HG02870 (cell line): ENCODE data around the gene ZNF317.
"Not testable (repeated sequence)": the region's sequence is repeated elsewhere in the genome, so short reads cannot be mapped to it uniquely, and the experiment has no call there.

Experiments used
- ATAC-seq: cut with Tn5 transposase; IDR thresholded peaks from one replicate; pipeline ENCODE4 v1.9.1; 2021; ENCODE audit warnings: mild to moderate bottlenecking, moderate library complexity; ENCODE audit not compliant: unreplicated experiment

The ZNF317 gene

DNA sequence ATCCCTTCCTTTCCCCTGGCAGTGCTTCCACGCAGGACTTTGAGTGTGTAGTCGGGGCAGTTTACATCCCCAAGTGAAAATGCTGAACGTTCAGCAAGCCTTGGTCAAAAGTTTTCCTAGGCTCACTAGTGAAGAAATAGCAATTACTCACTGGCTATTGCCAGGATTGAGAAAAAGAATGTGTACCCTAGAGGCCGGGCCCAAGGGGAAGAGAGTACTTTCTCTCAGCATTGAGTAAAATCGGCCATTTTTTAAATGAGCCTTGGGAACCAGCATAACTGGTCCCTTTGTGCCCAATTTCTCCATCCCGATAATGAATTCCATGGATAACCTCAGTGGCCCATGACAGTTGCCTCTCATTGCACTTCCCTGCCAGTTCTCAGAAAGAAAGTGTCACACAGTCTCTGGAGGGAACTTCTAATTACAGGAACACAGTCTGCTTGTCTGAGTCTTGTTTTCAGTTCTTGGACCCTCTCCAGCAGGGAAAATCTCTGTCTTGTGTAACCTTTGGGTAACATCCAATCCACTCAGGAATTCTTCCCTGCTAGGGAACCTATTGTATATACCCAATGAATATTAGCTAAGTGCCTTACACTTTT is 31.3 kb downstream of the ZNF317 start:
- ATAC-seq: no peak

DNA sequence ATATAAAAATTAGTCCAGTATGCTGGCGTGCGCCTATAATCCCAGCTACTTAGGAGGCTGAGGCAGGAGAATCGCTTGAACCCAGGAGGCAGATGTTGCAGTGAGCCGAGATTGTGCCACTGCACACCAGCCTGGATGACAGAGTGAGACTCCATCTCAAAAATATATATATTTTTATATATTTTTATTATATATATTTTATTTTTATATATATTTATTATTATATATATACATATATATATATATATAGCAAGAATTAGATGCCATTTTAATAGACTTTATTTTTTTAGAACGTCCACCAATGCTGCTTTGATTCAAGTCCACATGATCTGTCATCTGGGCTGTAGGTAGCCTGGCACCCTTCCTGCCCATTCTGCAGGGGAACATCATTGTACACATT is 35.1 kb downstream of the ZNF317 start:
- ATAC-seq: no peak

DNA sequence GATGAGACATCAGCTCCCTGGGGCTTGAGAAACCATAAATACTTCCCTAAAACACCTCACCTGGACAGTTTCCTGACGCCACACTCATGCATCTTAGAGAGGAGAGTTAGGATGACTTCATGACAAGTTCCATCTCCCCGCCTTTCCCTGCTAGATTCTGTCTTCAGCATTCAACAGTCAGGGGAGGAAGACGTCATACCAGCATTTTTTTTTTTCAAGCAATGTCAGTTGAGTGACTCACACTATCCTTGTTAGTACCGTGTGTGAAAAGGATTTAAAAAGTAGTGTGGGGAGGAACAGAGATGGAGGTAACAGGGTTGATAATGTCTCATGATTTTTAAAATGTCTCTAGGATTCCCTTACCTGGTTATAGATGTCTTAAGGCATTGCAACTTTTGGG is 38.7 kb downstream of the ZNF317 start, which contains the start of gene OR7D2:
Gene OR7D2 (plus strand): TSS at position 79 of the 400 bp plus-strand sequence. CDS start 6,803 bp downstream, outside the sequence.
- ATAC-seq: no peak

DNA sequence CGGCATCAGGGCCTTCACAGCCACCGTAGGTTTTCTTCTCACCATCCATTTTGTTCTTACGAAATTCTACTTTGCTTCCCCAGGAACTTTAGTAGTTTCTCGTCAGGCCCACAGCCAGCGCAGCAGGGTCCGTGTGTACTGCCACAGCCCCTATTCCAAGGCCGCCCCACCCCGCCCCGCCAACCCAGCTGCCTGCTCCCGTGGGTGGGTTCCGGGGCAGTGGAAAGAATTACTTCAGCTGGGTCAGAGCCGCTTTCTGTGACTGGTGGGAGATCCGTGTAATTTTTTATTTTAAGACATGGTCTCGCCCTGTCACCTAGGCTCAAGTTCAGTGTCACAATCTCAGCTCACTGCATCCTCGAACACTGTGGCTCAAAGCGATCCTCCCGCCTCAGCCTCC is 42.8 kb downstream of the ZNF317 start:
- ATAC-seq: no peak

DNA sequence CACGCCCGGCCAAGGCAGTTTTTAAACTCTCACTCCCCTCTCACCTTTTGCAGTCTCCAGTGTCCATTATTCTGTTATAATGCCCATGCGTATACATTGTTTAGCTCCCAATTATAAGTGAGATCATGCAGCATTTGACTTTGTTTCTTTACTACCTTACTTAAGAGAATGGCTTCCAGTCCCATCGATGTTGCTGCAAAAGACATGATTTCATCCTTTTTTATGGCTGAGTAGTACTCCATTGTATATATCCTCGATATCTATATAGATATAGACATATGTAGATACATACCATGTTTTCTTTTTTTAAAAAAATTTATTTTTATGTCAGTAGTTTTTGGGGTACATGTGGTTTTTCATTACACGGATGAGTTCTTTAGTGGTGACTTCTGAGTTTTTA is 47.0 kb downstream of the ZNF317 start:
- no peak for ATAC-seq

DNA sequence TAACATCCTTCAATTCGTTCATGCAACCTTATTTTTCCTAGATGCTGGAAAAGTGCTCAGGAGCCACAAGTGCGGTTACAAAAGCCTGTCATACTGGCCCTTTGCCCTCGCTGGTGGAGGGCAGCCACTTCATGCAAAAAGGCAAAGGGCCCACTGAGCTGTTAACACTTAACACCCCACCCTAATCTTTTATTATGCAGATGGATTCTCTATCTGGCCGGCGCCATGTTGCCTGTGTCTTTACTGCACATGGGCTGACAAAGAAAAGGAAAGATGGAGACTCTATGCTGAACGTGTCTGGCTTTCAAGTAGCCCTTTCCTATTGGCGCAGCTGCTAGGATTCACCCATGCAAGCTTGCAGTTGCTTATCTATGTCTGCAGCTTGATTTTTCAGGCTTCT is 49.3 kb downstream of the ZNF317 start:
- no peak for ATAC-seq

DNA sequence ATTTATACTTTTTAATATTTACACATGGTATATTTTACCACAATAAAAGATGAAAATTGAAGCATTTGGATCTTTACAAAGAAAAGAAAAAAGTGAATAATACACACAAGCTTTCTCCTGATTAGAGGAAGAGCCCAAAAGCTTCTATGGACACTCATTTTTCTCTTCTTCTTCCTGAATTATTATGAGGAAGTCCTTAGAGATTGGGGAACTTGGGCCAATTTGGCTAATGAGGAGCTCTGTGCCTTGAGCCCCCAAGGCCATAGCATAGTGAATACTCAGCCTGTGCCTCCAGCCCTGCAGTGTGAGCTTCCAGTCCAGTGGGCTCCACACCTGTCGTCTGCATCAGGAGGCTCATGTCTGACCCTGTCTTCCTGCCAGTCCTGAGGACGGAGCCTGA is 57.8 kb downstream of the ZNF317 start:
- ATAC-seq: not testable (repeated sequence)

DNA sequence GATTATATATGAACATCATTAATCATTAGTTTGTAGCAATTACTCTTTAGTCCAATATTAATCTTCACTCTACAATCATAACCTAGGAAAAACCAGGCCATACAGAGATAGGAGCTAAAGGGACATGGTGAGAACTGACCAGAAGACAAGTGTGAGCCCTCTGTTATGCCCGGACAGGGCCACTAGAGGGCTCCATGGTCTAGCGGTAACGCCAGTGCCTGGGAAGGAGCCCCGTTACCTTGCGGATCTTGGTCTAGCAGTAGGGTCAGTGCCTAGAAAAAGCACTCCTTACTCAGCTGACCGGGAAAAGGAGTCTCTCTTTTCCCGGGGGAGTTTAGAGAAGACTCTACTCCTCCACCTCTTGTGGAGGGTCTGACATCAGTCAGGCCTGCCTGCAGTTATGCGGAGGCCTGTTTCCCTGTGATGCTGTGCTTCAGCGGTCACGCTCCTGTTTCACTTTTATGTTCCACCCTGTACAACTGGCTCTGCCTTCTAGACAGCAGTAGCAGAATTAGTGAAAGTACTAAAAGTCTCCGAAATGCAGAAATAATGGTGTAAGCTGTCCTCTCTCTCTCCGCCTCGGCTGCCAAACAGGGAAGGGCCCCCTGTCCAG is 65.4 kb downstream of the ZNF317 start:
- no peak for ATAC-seq
